Neutrophil (primary cell): Measurements from ENCODE around the gene FOXD4.
"Not testable (repeated sequence)": the region's sequence is repeated elsewhere in the genome, so short reads cannot be mapped to it uniquely, and the experiment has no call there.

Experiments
- H3K27ac ChIP-seq: fragments of 200-600 bp; sonication (generic); 2 replicates; pipeline ENCODE4 v1.5.1; 2016; ENCODE audit warnings: mild to moderate bottlenecking, moderate library complexity
- H3K27me3 ChIP-seq: fragments of 200-600 bp; sonication (generic); 2 replicates; pipeline ENCODE4 v1.6.0; 2016; ENCODE audit warnings: mild to moderate bottlenecking
- H3K36me3 ChIP-seq: fragments of 200-600 bp; sonication (generic); 2 replicates; pipeline ENCODE4 v1.5.1; 2017
- H3K4me1 ChIP-seq, 2 experiments: fragments of 200-600 bp in 1 of 2; sonication (generic) in 1 of 2; 1 replicate in 1 of 2; 2 replicates in 1 of 2; pipeline versions ENCODE4 v1.5.1 to v1.6.1; 2013 to 2016; ENCODE audit warnings: low read depth in 1 of 2, low read length in 1 of 2, mild to moderate bottlenecking in 1 of 2, moderate library complexity in 1 of 2; ENCODE audit not compliant: control insufficient read depth in 1 of 2, insufficient read depth in 1 of 2
- H3K4me3 ChIP-seq, 2 experiments: fragments of 200-600 bp in 1 of 2; sonication (generic) in 1 of 2; 1 replicate in 1 of 2; 2 replicates in 1 of 2; pipeline ENCODE4 v1.5.1; 2013 to 2016; ENCODE audit warnings: low read depth in 1 of 2, low read length in 1 of 2, mild to moderate bottlenecking in 1 of 2, moderate library complexity in 1 of 2
- H3K9me3 ChIP-seq: fragments of 200-600 bp; sonication (generic); 2 replicates; pipeline ENCODE4 v1.5.1; 2016

Gene FOXD4

DNA sequence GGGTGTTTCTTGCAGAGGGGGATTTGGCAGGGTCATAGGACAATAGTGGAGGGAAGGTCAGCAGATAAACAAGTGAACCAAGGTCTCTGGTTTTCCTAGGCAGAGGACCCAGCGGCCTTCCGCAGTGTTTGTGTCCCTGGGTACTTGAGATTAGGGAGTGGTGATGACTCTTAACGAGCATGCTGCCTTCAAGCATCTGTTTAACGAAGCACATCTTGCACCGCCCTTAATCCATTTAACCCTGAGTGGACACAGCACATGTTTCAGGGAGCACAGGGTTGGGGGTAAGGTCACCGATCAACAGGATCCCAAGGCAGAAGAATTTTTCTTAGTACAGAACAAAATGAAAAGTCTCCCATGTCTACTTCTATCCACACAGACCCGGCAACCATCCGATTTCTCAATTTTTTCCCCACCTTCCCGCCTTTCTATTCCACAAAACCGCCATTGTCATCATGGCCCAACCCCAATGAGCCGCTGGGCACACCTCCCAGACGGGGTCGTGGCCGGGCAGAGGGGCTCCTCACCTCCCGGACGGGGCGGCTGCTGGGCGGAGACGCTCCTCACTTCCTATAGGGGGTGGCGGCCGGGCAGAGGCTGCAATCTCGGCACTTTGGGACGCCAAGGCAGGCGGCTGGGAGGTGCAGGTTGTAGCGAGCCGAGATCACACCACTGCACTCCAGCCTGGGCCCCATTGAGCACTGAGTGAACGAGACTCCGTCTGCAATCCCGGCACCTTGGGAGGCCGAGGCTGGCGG lies 35.1 kb downstream of the FOXD4 start:
- H3K4me3 ChIP-seq, H3K9me3 ChIP-seq, H3K27me3 ChIP-seq, H3K27ac ChIP-seq, H3K4me1 ChIP-seq, H3K36me3 ChIP-seq: not testable (repeated sequence)

DNA sequence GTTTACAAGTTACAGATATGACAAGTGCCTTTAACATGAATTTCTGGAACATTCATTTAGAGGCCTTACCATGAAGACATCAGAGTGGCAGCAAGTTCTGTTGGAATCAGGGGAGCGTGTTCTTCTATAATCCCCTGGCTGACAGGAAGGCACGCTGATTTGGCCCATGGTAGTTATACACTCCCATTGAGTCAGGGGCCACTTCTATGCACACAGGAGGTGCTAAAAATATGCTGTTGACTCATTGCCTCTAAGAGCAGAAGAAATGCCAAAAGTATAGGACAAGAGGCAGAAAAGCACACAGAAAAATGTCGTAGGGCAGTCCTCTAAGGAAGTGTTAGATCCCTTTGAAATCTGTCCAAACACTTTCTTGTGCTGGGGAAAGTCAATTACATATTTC lies 39.9 kb downstream of the FOXD4 start:
- peaks cover 23% of the 10 kb centered on the region for H3K27me3 ChIP-seq
- not testable (repeated sequence) for H3K36me3 ChIP-seq, H3K4me3 ChIP-seq, H3K9me3 ChIP-seq, H3K27ac ChIP-seq, H3K4me1 ChIP-seq

DNA sequence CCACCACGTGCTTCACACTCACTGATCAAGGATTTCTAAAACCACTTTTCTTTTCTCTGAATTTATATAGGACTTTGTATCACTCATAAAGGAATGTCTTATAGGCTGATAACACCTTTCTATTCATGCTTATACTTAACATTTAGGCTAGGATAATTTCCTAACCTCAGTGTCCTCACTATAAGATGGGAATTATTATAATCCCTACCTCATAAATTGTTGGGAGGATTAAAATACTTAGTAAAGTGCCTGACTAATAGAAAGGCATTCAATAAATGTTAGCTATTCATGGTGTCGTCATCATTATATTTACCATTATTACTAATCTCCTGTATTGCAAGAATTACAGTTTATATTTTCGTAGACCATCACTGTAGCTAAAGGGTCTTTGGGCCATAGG lies 41.8 kb downstream of the FOXD4 start:
- not testable (repeated sequence) for H3K27ac ChIP-seq, H3K36me3 ChIP-seq, H3K9me3 ChIP-seq, H3K4me3 ChIP-seq
- peaks cover 2 to 10% of the 10 kb centered on the region in 2 experiments for H3K4me1 ChIP-seq
- H3K27me3 ChIP-seq: peaks cover 39% of the 10 kb centered on the region

DNA sequence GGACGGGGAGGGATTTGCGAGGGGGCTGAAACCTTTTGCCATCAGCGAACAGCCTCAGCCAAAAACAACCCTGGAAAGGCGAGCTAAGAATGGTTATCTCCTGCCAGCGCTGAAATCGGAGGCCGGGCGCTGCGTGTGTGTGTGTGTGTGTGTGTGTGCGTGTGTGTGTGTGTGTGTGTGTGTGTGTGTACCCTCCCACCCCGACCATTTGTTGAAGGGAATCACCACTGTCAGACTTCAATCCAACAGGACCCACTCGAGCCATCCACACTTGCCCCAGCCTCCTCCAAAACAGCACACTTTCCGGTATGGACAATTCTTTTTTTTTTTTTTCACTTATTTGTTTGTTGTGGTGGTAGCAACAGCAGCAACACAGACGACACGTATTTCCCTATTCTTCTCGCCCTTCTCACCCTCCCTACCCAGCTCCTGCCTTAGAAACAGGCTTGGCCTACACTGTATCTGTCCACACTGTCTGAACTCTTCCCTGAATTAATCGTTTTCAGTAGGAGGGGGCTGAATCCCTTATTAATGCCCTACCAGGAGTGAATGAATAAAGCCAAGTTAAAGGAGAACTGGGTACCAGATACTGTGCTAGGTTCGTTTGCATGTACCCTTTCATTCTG lies 44.2 kb downstream of the FOXD4 start:
- Histone ChIP-seq H3K27me3 (peaks cover 39% of the 10 kb centered on the region), H3K4me1 (peaks cover 2 to 10% of the 10 kb centered on the region in 2 experiments), H3K4me3 (peak overlapping the region in 1 of 2 experiments; percentile 44)
- H3K27ac ChIP-seq, H3K36me3 ChIP-seq, H3K9me3 ChIP-seq: not testable (repeated sequence)

DNA sequence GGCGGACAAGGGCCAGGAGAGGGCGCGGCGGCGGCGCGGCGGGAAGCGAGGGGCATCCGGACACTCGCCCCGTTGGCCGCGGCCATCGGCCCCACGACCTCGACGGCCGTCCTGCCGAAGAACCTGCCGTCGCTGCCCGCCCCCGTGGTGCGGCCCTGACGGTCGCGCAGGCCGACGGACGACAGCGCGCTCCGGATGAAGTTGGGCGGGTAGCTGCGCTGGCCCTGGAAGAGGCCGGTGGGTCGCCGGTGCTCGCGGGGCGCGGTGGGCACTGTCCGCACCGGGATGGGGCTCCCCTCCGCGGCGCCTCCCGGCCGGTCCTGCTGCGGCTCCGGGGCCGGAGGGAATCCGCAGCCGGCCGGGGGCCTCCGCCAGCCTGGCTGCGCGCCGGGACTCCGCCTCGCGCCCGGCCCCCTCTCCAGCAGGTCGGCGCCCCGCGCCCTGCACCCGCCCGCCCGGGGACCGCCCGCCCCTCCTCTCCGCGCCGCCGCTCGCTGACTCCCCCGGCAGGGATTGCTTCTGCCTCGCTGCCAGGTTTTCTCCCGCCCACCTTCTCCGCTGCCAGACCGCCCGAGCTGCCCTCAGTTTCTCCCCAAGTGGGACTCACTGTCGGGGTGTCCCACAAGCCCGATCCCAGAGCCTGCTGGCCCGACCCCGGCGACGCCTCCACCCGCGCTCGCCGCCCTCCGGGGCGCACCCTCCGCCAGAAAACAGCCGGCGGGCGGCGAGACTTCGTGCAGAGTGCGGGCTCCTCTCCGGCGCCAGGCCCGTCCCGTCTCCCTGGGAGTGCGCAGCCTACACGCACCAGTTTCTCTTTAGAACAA lies 44.9 kb downstream of the FOXD4 start:
- Histone ChIP-seq H3K27me3 (peaks cover 39% of the 10 kb centered on the region), H3K4me1 (peaks cover 2 to 10% of the 10 kb centered on the region in 2 experiments), H3K4me3 (peak overlapping the region in 1 of 2 experiments; percentile 44)
- not testable (repeated sequence) for H3K27ac ChIP-seq, H3K9me3 ChIP-seq, H3K36me3 ChIP-seq
